H9 (cell line): ENCODE data around the gene KRT8. TPM values are rescaled to one million over a fixed set of nuclear protein-coding genes. Genes with fewer than 3 reads are reported as not detected.
A peak's percentile ranks its signal among the peaks of the same experiment; 100 is the strongest.

Experiments used
- DNase-seq: peaks from one replicate; pipeline ENCODE4 v3.0.0-alpha.2; 2017
- H2AFZ ChIP-seq: one replicate; pipeline ENCODE4 v1.6.1; 2013; ENCODE audit warnings: mild to moderate bottlenecking, low read length, control low read depth, moderate library complexity
- H2AK5ac ChIP-seq: 2 replicates; pipeline ENCODE4 v1.6.1; 2013; ENCODE audit warnings: low read length, control low read depth, mixed read lengths; ENCODE audit not compliant: insufficient read length
- H2BK120ac ChIP-seq: one replicate; pipeline ENCODE4 v1.6.1; 2013; ENCODE audit warnings: low read depth, mild to moderate bottlenecking, low read length, control low read depth, inconsistent platforms; ENCODE audit not compliant: poor library complexity, severe bottlenecking
- H2BK12ac ChIP-seq: 2 replicates; pipeline ENCODE4 v1.6.1; 2013; ENCODE audit warnings: low read length, control low read depth, mixed read lengths, low read depth; ENCODE audit not compliant: insufficient read length
- H2BK15ac ChIP-seq: 2 replicates; pipeline ENCODE4 v1.6.1; 2013; ENCODE audit warnings: low read depth, low read length, control low read depth
- H2BK20ac ChIP-seq: one replicate; pipeline ENCODE4 v1.6.1; 2013; ENCODE audit warnings: low read depth, mild to moderate bottlenecking, low read length, control low read depth, inconsistent platforms; ENCODE audit not compliant: poor library complexity, severe bottlenecking
- H2BK5ac ChIP-seq: 2 replicates; pipeline ENCODE4 v1.6.1; 2013; ENCODE audit warnings: low read length, control low read depth, mixed read lengths; ENCODE audit not compliant: insufficient read length
- H3K14ac ChIP-seq: 2 replicates; pipeline ENCODE4 v1.6.1; 2013; ENCODE audit warnings: low read length, control low read depth; ENCODE audit not compliant: insufficient read depth
- H3K18ac ChIP-seq: 2 replicates; pipeline ENCODE4 v1.6.1; 2013; ENCODE audit warnings: low read depth, mild to moderate bottlenecking, mixed read lengths, low read length, control low read depth; ENCODE audit not compliant: insufficient read length
- H3K23ac ChIP-seq: 2 replicates; pipeline ENCODE4 v1.6.1; 2013; ENCODE audit warnings: low read length, control low read depth, mixed read lengths, low read depth; ENCODE audit not compliant: insufficient read length
- H3K23me2 ChIP-seq: 2 replicates; pipeline ENCODE4 v1.6.1; 2013; ENCODE audit warnings: low read depth, mild to moderate bottlenecking, mixed read lengths, low read length, control low read depth; ENCODE audit not compliant: insufficient read length, poor library complexity, severe bottlenecking
- H3K27ac ChIP-seq: 2 replicates; pipeline ENCODE4 v1.5.1; 2013; ENCODE audit warnings: low read length, control low read depth, mixed read lengths, low read depth; ENCODE audit not compliant: insufficient read length
- H3K27me3 ChIP-seq: 2 replicates; pipeline ENCODE4 v1.6.1; 2013; ENCODE audit warnings: low read length, control low read depth, inconsistent platforms; ENCODE audit not compliant: insufficient read depth
- H3K4ac ChIP-seq: 2 replicates; pipeline ENCODE4 v1.6.1; 2013; ENCODE audit warnings: low read depth, mild to moderate bottlenecking, control low read depth, inconsistent platforms, low read length, moderate library complexity
- H3K4me1 ChIP-seq: 2 replicates; pipeline ENCODE4 v1.6.1; 2013; ENCODE audit warnings: low read length, control low read depth, inconsistent platforms; ENCODE audit not compliant: insufficient read depth
- H3K4me2 ChIP-seq: 2 replicates; pipeline ENCODE4 v1.6.1; 2013; ENCODE audit warnings: low read length, control low read depth, mixed read lengths; ENCODE audit not compliant: insufficient read length, insufficient read depth
- H3K56ac ChIP-seq: 2 replicates; pipeline ENCODE4 v1.6.1; 2013; ENCODE audit warnings: low read depth, mild to moderate bottlenecking, mixed read lengths, low read length, control low read depth; ENCODE audit not compliant: insufficient read length
- H3K79me1 ChIP-seq: 2 replicates; pipeline ENCODE4 v1.6.1; 2013; ENCODE audit warnings: low read depth, mild to moderate bottlenecking, moderate library complexity, low read length, control low read depth, inconsistent platforms; ENCODE audit not compliant: insufficient read depth, poor library complexity, severe bottlenecking
- H3K79me2 ChIP-seq: 2 replicates; pipeline ENCODE4 v1.6.1; 2013; ENCODE audit warnings: low read length, control low read depth, inconsistent platforms; ENCODE audit not compliant: insufficient read depth
- H3K9ac ChIP-seq: 2 replicates; pipeline ENCODE4 v1.6.1; 2013; ENCODE audit warnings: low read length, control low read depth, mixed read lengths; ENCODE audit not compliant: insufficient read length; ENCODE audit errors: extremely low read depth
- H3K9me3 ChIP-seq: one replicate; pipeline ENCODE4 v1.6.1; 2013; ENCODE audit warnings: low read depth, low read length, inconsistent platforms; ENCODE audit not compliant: control insufficient read depth
- H3T11ph ChIP-seq: one replicate; pipeline ENCODE4 v1.6.1; 2013; ENCODE audit warnings: mild to moderate bottlenecking, low read length, control low read depth, inconsistent platforms
- H4K20me1 ChIP-seq: one replicate; pipeline ENCODE4 v1.6.1; 2013; ENCODE audit not compliant: control insufficient read depth, insufficient read length, insufficient read depth
- H4K5ac ChIP-seq: 2 replicates; pipeline ENCODE4 v1.6.1; 2013; ENCODE audit warnings: low read depth, mild to moderate bottlenecking, mixed read lengths, low read length, control low read depth; ENCODE audit not compliant: insufficient read length
- H4K8ac ChIP-seq: replicated peaks from 2 replicates; pipeline ENCODE4 v1.6.1; 2013; ENCODE audit warnings: low read length, control low read depth, mixed read lengths, low read depth; ENCODE audit not compliant: insufficient read length
- H4K91ac ChIP-seq: 2 replicates; pipeline ENCODE4 v1.6.1; 2013; ENCODE audit warnings: low read depth, mild to moderate bottlenecking, moderate library complexity, mixed read lengths, low read length, control low read depth; ENCODE audit not compliant: insufficient read length
- H3K27ac Mint-ChIP-seq, 3 experiments: 2 replicates in 2 of 3; 3 replicates in 1 of 3; pipeline ENCODE4 v1.8.0; 2020 to 2021; ENCODE audit warnings: mixed read lengths in 3 of 3, mild to moderate bottlenecking in 1 of 3, moderate library complexity in 1 of 3
- H3K27me3 Mint-ChIP-seq: 2 replicates; pipeline ENCODE4 v1.8.0; 2021; ENCODE audit warnings: low read depth, mild to moderate bottlenecking, moderate library complexity, mixed read lengths
- H3K36me3 Mint-ChIP-seq, 3 experiments: 2 replicates in 2 of 3; 3 replicates in 1 of 3; pipeline ENCODE4 v1.8.0; 2020 to 2021; ENCODE audit warnings: low read depth in 3 of 3, mixed read lengths in 3 of 3; ENCODE audit not compliant: insufficient read depth in 1 of 3
- H3K4me1 Mint-ChIP-seq, 2 experiments: 2 replicates each; pipeline ENCODE4 v1.8.0; 2020; ENCODE audit warnings: mixed read lengths in 2 of 2
- H3K4me3 Mint-ChIP-seq, 2 experiments: 2 replicates in 1 of 2; 3 replicates in 1 of 2; pipeline ENCODE4 v1.8.0; 2020 to 2021; ENCODE audit warnings: mild to moderate bottlenecking in 2 of 2, mixed read lengths in 2 of 2, moderate library complexity in 1 of 2
- H3K9me3 Mint-ChIP-seq, 2 experiments: 2 replicates in 1 of 2; 3 replicates in 1 of 2; pipeline ENCODE4 v1.8.0; 2020; ENCODE audit warnings: mild to moderate bottlenecking in 2 of 2, mixed read lengths in 2 of 2, moderate library complexity in 1 of 2
- WGBS: extraction: QIAGEN DNeasy Blood & Tissue Kit; methylation state at CpG from one replicate; pipeline ENCODE4 v1.1.7; 2013; ENCODE audit warnings: missing lambda C conversion rate, low lambda C conversion rate, mixed read lengths; ENCODE audit not compliant: insufficient read length; ENCODE audit errors: extremely low coverage; 5-methylcytosine and 5-hydroxymethylcytosine counted together
- total RNA-seq: library from RNA; stranded (reverse); gene quantifications from 2 replicates; pipeline ENCODE4 v1.2.1, GENCODE V29; 2021
- TF ChIP-seq, protein P1 (sequence below): fragments of 200-600 bp; sonication (generic); conservative IDR thresholded peaks from 3 replicates; pipeline ENCODE4 v1.8.0; 2021; ENCODE audit warnings: antibody characterized with exemption, mild to moderate bottlenecking

Gene KRT8
- total RNA-seq, 1 experiment from 2014 or later: 244 TPM

DNA sequence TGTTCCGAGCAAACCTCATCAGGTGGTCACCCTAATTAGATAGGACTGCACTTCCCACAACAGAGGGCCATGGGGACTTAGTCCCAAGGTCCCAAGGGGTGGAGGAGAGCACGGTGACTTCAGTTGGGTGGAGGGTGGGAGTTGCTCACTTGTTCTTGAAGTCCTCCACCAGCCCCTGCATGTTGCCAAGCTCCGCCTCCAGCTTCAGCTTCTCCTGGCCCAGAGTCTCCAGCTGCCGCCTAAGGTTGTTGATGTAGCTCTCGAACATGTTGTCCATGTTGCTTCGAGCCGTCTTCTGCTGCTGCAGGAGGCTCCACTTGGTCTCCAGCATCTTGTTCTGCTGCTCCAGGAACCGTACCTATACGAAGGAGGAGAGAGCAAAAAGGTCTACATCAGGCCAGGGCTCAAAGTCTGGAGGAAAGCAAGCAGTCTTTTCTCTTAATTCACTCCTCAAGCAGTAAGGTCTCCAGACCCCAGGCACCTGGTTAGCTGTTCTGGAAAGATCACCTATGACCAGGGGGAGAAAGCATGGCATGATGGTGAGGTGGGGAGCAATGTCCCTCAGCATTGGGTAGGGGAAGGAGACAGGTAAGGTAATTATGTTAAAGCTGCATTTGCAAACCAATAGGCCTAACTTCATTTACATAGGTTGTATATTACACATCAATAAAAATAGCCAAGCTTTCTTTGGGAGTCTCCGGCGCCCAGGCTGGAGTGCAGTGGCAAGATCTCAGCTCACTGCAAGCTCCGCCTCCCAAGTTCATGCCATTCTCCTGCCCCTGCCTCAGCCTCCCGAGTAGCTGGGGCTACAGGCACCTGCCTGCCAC, 2.9 kb downstream of the KRT8 start:
- Histone ChIP-seq H2BK120ac (no peak overlapping the region), H3K27me3 (no peaks in the 10 kb centered on the region), H3K18ac (no peak overlapping the region), H3K79me2 (no peaks in the 10 kb centered on the region; the same call in 1 of the 2 replicates), H3K9me3 (no peaks in the 10 kb centered on the region), H4K5ac (no peak overlapping the region), H2BK12ac (no peak overlapping the region), H3K23me2 (peaks cover 3% of the 10 kb centered on the region), H2BK5ac (no peak overlapping the region), H3K79me1 (no peaks in the 10 kb centered on the region), H2AFZ (no peak overlapping the region), H3K27ac (no peak overlapping the region), H2AK5ac (no peak overlapping the region), H2BK15ac (no peak overlapping the region), H3K56ac (no peak overlapping the region), H3K4ac (no peak overlapping the region), H4K20me1 (no peaks in the 10 kb centered on the region), H3K14ac (no peak overlapping the region), H3K23ac (no peak overlapping the region), H4K8ac (no peak overlapping the region), H4K91ac (no peak overlapping the region), H3K4me1 (peaks cover 7% of the 10 kb centered on the region; the same call in 1 of the 2 replicates), H3K9ac (no peak overlapping the region), H3K4me2 (no peak overlapping the region), H3T11ph (no peak overlapping the region), H2BK20ac (no peak overlapping the region)
- H3K9me3 Mint-ChIP-seq: no peaks in the 10 kb centered on the region; a peak in 1 of 5 replicates
- TF ChIP-seq, protein P1, sequence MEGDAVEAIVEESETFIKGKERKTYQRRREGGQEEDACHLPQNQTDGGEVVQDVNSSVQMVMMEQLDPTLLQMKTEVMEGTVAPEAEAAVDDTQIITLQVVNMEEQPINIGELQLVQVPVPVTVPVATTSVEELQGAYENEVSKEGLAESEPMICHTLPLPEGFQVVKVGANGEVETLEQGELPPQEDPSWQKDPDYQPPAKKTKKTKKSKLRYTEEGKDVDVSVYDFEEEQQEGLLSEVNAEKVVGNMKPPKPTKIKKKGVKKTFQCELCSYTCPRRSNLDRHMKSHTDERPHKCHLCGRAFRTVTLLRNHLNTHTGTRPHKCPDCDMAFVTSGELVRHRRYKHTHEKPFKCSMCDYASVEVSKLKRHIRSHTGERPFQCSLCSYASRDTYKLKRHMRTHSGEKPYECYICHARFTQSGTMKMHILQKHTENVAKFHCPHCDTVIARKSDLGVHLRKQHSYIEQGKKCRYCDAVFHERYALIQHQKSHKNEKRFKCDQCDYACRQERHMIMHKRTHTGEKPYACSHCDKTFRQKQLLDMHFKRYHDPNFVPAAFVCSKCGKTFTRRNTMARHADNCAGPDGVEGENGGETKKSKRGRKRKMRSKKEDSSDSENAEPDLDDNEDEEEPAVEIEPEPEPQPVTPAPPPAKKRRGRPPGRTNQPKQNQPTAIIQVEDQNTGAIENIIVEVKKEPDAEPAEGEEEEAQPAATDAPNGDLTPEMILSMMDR: no peak
- H3K4me1 Mint-ChIP-seq: peaks cover 18 to 26% of the 10 kb centered on the region in 2 experiments
- H3K4me3 Mint-ChIP-seq: peak overlapping the region; percentile 31 to 72
- H3K27me3 Mint-ChIP-seq: no peaks in the 10 kb centered on the region; the same call in 1 of the 2 replicates
- H3K27ac Mint-ChIP-seq: peak overlapping the region in 2 of 3 experiments; percentile 34 to 62; a peak in 3 of 7 replicates
- no peak for DNase-seq
- no CpG with 5 or more reads among the region's 13 CpGs for WGBS
- peaks cover 33 to 46% (median 46%) of the 10 kb centered on the region in 3 experiments for H3K36me3 Mint-ChIP-seq
